DMS 273 (cell line): Measurements from ENCODE around the gene SOWAHD.
A peak's percentile ranks its signal among the peaks of the same experiment; 100 is the strongest.
"Not testable (repeated sequence)": the region's sequence is repeated elsewhere in the genome, so short reads cannot be mapped to it uniquely, and the experiment has no call there.

ENCODE experiments used
- DNase-seq: peaks from one replicate; lab custom pipeline; 2025; ENCODE audit not compliant: unreplicated experiment; lab: John Stamatoyannopoulos, UW

The SOWAHD gene

GRCh38 chrX:119757979-119758730, at the start of gene SOWAHD:
Gene SOWAHD, plus strand, starts transcription at chrX:119758588. Its CDS starts 80 bp downstream, at chrX:119758668.
- DNase-seq, result peak; percentile 65

GRCh38 chrX:119708936-119709335, 49.5 kb upstream of the SOWAHD start:
- no peak for DNase-seq

GRCh38 chrX:119709630-119710029, 48.8 kb upstream of the SOWAHD start:
- DNase-seq, result no peak

GRCh38 chrX:119721487-119721886, 36.9 kb upstream of the SOWAHD start:
- no peak for DNase-seq

GRCh38 chrX:119721926-119722325, 36.5 kb upstream of the SOWAHD start:
- DNase-seq, result no peak

GRCh38 chrX:119726900-119727555, 31.4 kb upstream of the SOWAHD start:
- DNase-seq, result no peak

- peak; percentile 23 for DNase-seq
These were observed 29.9 kb upstream of the SOWAHD start for GRCh38 chrX:119728487-119728886.

GRCh38 chrX:119729408-119730201, 28.8 kb upstream of the SOWAHD start:
- peak; percentile 84 for DNase-seq

GRCh38 chrX:119734897-119735339, 23.5 kb upstream of the SOWAHD start:
- peak; percentile 83 for DNase-seq

GRCh38 chrX:119735467-119735866, 22.9 kb upstream of the SOWAHD start:
- DNase-seq, result peak; percentile 65

GRCh38 chrX:119736206-119736764, 22.1 kb upstream of the SOWAHD start:
- no peak for DNase-seq

GRCh38 chrX:119738742-119739141, 19.6 kb upstream of the SOWAHD start:
- peak; percentile 28 for DNase-seq

- no peak for DNase-seq
These were observed 13.0 kb upstream of the SOWAHD start for GRCh38 chrX:119745283-119745848.

- DNase-seq, result not testable (repeated sequence)
These were observed 8.3 kb upstream of the SOWAHD start for GRCh38 chrX:119750131-119750530.

- DNase-seq, result not testable (repeated sequence)
These were observed 7.6 kb upstream of the SOWAHD start for GRCh38 chrX:119750751-119751150.

- DNase-seq, result no peak
These were observed 5.4 kb upstream of the SOWAHD start for GRCh38 chrX:119753001-119753400.

GRCh38 chrX:119753639-119754257, 4.6 kb upstream of the SOWAHD start:
- DNase-seq, result peak; percentile 75

- no peak for DNase-seq
These were observed 2.3 kb upstream of the SOWAHD start for GRCh38 chrX:119755981-119756533.

GRCh38 chrX:119756926-119757635, 1.3 kb upstream of the SOWAHD start:
- DNase-seq, result no peak

GRCh38 chrX:119757646-119757978, 776 bp upstream of the SOWAHD start:
- DNase-seq, result no peak
